ENCODE measurements around the gene UNC119.
A peak's percentile ranks its signal among the peaks of the same experiment; 100 is the strongest.

DNA sequence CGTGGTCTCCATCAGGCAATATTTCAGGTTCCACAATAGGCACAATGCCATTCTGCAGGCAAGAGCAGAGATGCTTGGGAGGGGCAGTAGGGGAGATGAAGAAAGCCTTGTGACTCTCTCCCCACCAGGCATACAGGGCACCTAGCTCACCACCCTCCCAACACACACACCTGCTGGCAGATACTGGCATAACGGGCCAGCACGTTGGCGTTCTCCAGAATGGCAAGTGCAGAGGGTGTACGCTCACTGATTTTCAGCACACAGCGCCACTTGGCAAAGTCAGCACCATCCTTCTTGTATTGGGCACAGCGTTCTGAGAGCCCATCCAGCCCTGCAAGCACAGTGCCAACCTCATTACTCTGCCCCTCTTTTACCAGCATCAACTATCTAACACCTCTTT lies 22.1 kb upstream of the UNC119 start:
- TF ChIP-seq POLR2AphosphoS5 (IDR thresholded peaks at IDR 0.05), result no peak
- TF ChIP-seq, protein P1, sequence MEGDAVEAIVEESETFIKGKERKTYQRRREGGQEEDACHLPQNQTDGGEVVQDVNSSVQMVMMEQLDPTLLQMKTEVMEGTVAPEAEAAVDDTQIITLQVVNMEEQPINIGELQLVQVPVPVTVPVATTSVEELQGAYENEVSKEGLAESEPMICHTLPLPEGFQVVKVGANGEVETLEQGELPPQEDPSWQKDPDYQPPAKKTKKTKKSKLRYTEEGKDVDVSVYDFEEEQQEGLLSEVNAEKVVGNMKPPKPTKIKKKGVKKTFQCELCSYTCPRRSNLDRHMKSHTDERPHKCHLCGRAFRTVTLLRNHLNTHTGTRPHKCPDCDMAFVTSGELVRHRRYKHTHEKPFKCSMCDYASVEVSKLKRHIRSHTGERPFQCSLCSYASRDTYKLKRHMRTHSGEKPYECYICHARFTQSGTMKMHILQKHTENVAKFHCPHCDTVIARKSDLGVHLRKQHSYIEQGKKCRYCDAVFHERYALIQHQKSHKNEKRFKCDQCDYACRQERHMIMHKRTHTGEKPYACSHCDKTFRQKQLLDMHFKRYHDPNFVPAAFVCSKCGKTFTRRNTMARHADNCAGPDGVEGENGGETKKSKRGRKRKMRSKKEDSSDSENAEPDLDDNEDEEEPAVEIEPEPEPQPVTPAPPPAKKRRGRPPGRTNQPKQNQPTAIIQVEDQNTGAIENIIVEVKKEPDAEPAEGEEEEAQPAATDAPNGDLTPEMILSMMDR (IDR thresholded peaks at IDR 0.05; ENCODE audit: poor library complexity, severe bottlenecking), result peak; percentile 14

All from neural cell (in vitro differentiated cells).